K562 (cell line): Measurements from ENCODE around the gene MPIG6B. TPM values are rescaled to one million over a fixed set of nuclear protein-coding genes. Genes with fewer than 3 reads are reported as not detected.

Source experiments
- CBFB ChIP-seq: sonication (generic); formaldehyde crosslinking; IDR thresholded peaks from 2 replicates; pipeline ENCODE4 v1.4.0; 2020; ENCODE audit warnings: mild to moderate bottlenecking, missing genetic modification reagents
- CXXC5 ChIP-seq: fragments of 250-450 bp; sonication (Bioruptor Pico); IDR thresholded peaks from 2 replicates; pipeline ENCODE4 v1.8.0; 2022; ENCODE audit warnings: inconsistent platforms, mild to moderate bottlenecking, moderate library complexity
- ETS1 ChIP-seq: conservative IDR thresholded peaks from 2 replicates; pipeline ENCODE4 v1.6.1; 2011; ENCODE audit warnings: low read depth, mild to moderate bottlenecking, low read length; ENCODE audit not compliant: control insufficient read depth
- FOXM1 ChIP-seq, 2 experiments: fragments of 450-650 bp in 1 of 2; sonication (generic) in 1 of 2; formaldehyde crosslinking in 1 of 2; IDR thresholded peaks; 2 replicates each; pipeline versions ENCODE4 v1.6.1 to v1.9.0; 2017 to 2022; ENCODE audit warnings: low read depth in 2 of 2, mild to moderate bottlenecking in 2 of 2, missing genetic modification reagents in 1 of 2, moderate library complexity in 1 of 2
- JUN ChIP-seq, 2 experiments: sonication (generic) in 1 of 2; formaldehyde crosslinking in 1 of 2; IDR thresholded peaks; 2 replicates each; pipeline versions ENCODE4 v1.6.1 to v1.8.0; 2012 to 2022; ENCODE audit warnings: borderline replicate concordance in 2 of 2, mild to moderate bottlenecking in 2 of 2, improper control_type of control experiment in 1 of 2, low read depth in 1 of 2, low read length in 1 of 2, missing genetic modification reagents in 1 of 2
- KDM5B ChIP-seq: fragments of 200-600 bp; sonication (generic); IDR thresholded peaks from 2 replicates; pipeline ENCODE4 v1.6.1; 2012; ENCODE audit warnings: low read depth, mild to moderate bottlenecking, moderate library complexity, low read length, control low read depth, inconsistent platforms; ENCODE audit not compliant: insufficient replicate concordance
- KLF16 ChIP-seq: IDR thresholded peaks from 2 replicates; pipeline ENCODE4 v1.6.1; 2016; ENCODE audit warnings: antibody characterized with exemption
- MBD2 ChIP-seq: sonication (generic); IDR thresholded peaks from 2 replicates; pipeline ENCODE4 v1.6.1; 2016; ENCODE audit warnings: low read depth, borderline replicate concordance
- NR2C2 ChIP-seq, 2 experiments: fragments of 200-800 bp in 1 of 2; sonication (Bioruptor generic) in 1 of 2; sonication (generic) in 1 of 2; formaldehyde crosslinking in 1 of 2; IDR thresholded peaks; 2 replicates each; pipeline versions ENCODE4 v1.6.1 to v1.8.0; 2016 to 2022; ENCODE audit warnings: mild to moderate bottlenecking in 1 of 2, missing compliant biosample characterization in 1 of 2, missing genetic modification characterization in 1 of 2, missing genetic modification reagents in 1 of 2
- PCBP1 ChIP-seq: fragments of 200-400 bp; formaldehyde crosslinking; IDR thresholded peaks from 2 replicates; pipeline ENCODE4 v1.6.1; 2018; ENCODE audit warnings: mild to moderate bottlenecking, low read depth, low read length; ENCODE audit not compliant: poor library complexity, severe bottlenecking
- PCBP2 ChIP-seq: fragments of 200-400 bp; formaldehyde crosslinking; IDR thresholded peaks from 2 replicates; pipeline ENCODE4 v1.6.1; 2018; ENCODE audit warnings: low read length, low read depth, mild to moderate bottlenecking, moderate library complexity; ENCODE audit not compliant: poor library complexity, severe bottlenecking
- SAP30 ChIP-seq: fragments of 200-600 bp; sonication (generic); IDR thresholded peaks from 2 replicates; pipeline ENCODE4 v1.6.1; 2012; ENCODE audit warnings: borderline replicate concordance, low read depth, mild to moderate bottlenecking, moderate library complexity, low read length, control low read depth, inconsistent platforms; ENCODE audit not compliant: insufficient read depth, poor library complexity, severe bottlenecking
- SMARCA5 ChIP-seq: fragments of 450-650 bp; IDR thresholded peaks from 2 replicates; pipeline ENCODE4 v1.6.1; 2016
- SRF ChIP-seq, 2 experiments: fragments of 250-450, 450-650 bp in 1 of 2; sonication (Bioruptor Pico) in 1 of 2; sonication (generic) in 1 of 2; formaldehyde crosslinking; IDR thresholded peaks; 2 replicates each; pipeline versions ENCODE4 v1.5.0 to v1.5.1; 2020 to 2022; ENCODE audit warnings: mild to moderate bottlenecking in 1 of 2, missing genetic modification reagents in 1 of 2
- TFAM ChIP-seq: fragments of 250-450 bp; sonication (Bioruptor Pico); conservative IDR thresholded peaks from 2 replicates; pipeline ENCODE4 v1.5.0; 2021; ENCODE audit warnings: mild to moderate bottlenecking, moderate library complexity
- YY1 ChIP-seq, 3 experiments: IDR thresholded peaks; 2 replicates each; pipeline ENCODE4 v1.6.1; 2011; ENCODE audit warnings: low read length in 2 of 3, mild to moderate bottlenecking in 2 of 3, moderate library complexity in 2 of 3, borderline replicate concordance in 1 of 3, control low read depth in 1 of 3, low read depth in 1 of 3; ENCODE audit not compliant: insufficient read depth in 3 of 3, insufficient replicate concordance in 2 of 3, control insufficient read depth in 1 of 3, insufficient read length in 1 of 3; ENCODE audit errors: extremely low read depth in 1 of 3
- ZFP36 ChIP-seq: fragments of 150-350 bp; IDR thresholded peaks from 2 replicates; pipeline ENCODE4 v1.6.1; 2018; ENCODE audit warnings: low read length, low read depth; ENCODE audit not compliant: partially characterized antibody
- ZKSCAN1 ChIP-seq: fragments of 150-350 bp; IDR thresholded peaks from 2 replicates; pipeline ENCODE4 v1.6.1; 2016; ENCODE audit warnings: low read depth, low read length
- polyA plus RNA-seq, 8 experiments: library from polyadenylated mRNA; depleted of rRNA in 4 of 8; stranded (reverse) in 5 of 8; unstranded in 3 of 8; fragments of >200 nt; fragmentation: Nextera tagmentation in 2 of 8; fragmentation: Illumina TruSeq in 1 of 8; extraction: Ambion mirVana in 2 of 8; extraction: Trizol in 1 of 8; gene quantifications; 2 replicates each; pipeline versions ENCODE4 v1.2.1 to v1.2.3, GENCODE V29; 2011 to 2014; ENCODE audit warnings: inconsistent platforms in 1 of 8, missing spikeins in 1 of 8
- total RNA-seq, 7 experiments: library from RNA; depleted of rRNA in 6 of 7; stranded (reverse); fragments of >200 nt in 6 of 7; fragmentation: Illumina TruSeq in 2 of 7; extraction: Trizol in 2 of 7; gene quantifications; 2 replicates each; pipeline versions ENCODE4 v1.2.1 to v1.2.3, GENCODE V29; 2011 to 2021; ENCODE audit warnings: low replicate concordance in 1 of 7
- TF ChIP-seq, protein P1 (sequence below): fragments of 250-450 bp; sonication (Bioruptor Pico); IDR thresholded peaks from 2 replicates; pipeline ENCODE4 v1.4.0; 2020; ENCODE audit warnings: mild to moderate bottlenecking, moderate library complexity
- TF ChIP-seq, protein P2 (sequence below): fragments of 450-650 bp; IDR thresholded peaks from 2 replicates; pipeline ENCODE4 v1.6.1; 2016; ENCODE audit warnings: borderline replicate concordance

The MPIG6B gene
- total and polyA plus RNA-seq, 9 of the 15 experiments (the other 6 are each of a cell fraction or from before 2014, with no cell fraction given) = 0.11 to 1.2 (median 0.28) TPM; not detected in 1

DNA sequence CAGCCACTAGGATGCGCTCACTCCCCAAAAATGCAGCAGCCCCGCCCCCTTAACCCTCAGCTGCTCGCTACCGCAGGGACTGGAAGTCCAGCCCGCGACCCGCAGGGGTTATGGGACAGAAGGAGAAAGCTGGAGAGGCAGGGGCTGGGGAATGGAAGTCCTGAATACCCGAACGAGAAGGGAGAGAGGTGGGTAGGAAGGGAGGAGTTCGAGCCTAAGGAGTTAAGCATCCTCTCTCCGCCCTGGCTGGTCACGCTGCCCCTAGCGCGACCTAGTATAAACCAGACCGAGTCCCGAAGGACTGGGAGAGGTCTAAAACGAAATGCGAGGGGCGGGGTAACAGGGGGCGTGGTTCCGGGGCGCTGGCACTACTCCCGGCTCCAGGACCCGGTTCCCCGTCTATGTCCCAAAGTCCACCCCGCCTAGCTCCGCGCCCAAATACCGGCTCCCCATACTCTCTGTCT is 6.4 kb downstream of the MPIG6B start (continued):
- TF ChIP-seq KDM5B (peak; percentile 91), CBFB (CRISPR knock-in tag) (peak; percentile 85), NR2C2 (CRISPR knock-in tag; IDR thresholded peaks at IDR 0.05) (peak; percentile 47; the same call in 1 of the 2 replicates), NR2C2 (tag; IDR thresholded peaks at IDR 0.05) (no peak), YY1 (IDR thresholded peaks at IDR 0.05; ENCODE audit: borderline replicate concordance in 1 of 3, control insufficient read depth in 1 of 3, extremely low read depth in 1 of 3, insufficient read depth in 3 of 3, insufficient read length in 1 of 3, insufficient replicate concordance in 2 of 3, low read depth in 1 of 3, low read length in 2 of 3) (peak in 1 of 3 experiments; percentile 34), TFAM (no peak), FOXM1 (IDR thresholded peaks at IDR 0.05; ENCODE audit: low read depth) (no peak), FOXM1 (CRISPR knock-in tag; IDR thresholded peaks at IDR 0.05; ENCODE audit: low read depth) (0 out of 2 replicates have a peak, but pooled peaks have one; percentile 57), ETS1 (0 out of 2 replicates have a peak, but pooled peaks have one; percentile 28), CXXC5 (CRISPR knock-in tag) (peak; percentile 54; the same call in 1 of the 2 replicates), SRF (CRISPR knock-in tag; IDR thresholded peaks at IDR 0.05) (peak; percentile 57 to 60; a peak in 2 of 4 replicates), ZKSCAN1 (0 out of 2 replicates have a peak, but pooled peaks have one; percentile 17), PCBP2 (no peak), MBD2 (no peak), PCBP1 (peak; percentile 77), SAP30 (peak; percentile 93), JUN (IDR thresholded peaks at IDR 0.05; ENCODE audit: borderline replicate concordance, low read depth, low read length) (peak; percentile 26; the same call in 1 of the 2 replicates), JUN (CRISPR knock-in tag; IDR thresholded peaks at IDR 0.05; ENCODE audit: borderline replicate concordance) (0 out of 2 replicates have a peak, but pooled peaks have one; percentile 88), ZFP36 (peak; percentile 1), KLF16 (no peak), SMARCA5 (peak; percentile 75)
- TF ChIP-seq, protein P1, sequence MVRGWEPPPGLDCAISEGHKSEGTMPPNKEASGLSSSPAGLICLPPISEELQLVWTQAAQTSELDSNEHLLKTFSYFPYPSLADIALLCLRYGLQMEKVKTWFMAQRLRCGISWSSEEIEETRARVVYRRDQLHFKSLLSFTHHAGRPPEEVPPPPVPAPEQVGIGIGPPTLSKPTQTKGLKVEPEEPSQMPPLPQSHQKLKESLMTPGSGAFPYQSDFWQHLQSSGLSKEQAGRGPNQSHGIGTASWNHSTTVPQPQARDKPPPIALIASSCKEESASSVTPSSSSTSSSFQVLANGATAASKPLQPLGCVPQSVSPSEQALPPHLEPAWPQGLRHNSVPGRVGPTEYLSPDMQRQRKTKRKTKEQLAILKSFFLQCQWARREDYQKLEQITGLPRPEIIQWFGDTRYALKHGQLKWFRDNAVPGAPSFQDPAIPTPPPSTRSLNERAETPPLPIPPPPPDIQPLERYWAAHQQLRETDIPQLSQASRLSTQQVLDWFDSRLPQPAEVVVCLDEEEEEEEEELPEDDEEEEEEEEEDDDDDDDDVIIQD (CRISPR knock-in tag) = no peak
- TF ChIP-seq, protein P2, sequence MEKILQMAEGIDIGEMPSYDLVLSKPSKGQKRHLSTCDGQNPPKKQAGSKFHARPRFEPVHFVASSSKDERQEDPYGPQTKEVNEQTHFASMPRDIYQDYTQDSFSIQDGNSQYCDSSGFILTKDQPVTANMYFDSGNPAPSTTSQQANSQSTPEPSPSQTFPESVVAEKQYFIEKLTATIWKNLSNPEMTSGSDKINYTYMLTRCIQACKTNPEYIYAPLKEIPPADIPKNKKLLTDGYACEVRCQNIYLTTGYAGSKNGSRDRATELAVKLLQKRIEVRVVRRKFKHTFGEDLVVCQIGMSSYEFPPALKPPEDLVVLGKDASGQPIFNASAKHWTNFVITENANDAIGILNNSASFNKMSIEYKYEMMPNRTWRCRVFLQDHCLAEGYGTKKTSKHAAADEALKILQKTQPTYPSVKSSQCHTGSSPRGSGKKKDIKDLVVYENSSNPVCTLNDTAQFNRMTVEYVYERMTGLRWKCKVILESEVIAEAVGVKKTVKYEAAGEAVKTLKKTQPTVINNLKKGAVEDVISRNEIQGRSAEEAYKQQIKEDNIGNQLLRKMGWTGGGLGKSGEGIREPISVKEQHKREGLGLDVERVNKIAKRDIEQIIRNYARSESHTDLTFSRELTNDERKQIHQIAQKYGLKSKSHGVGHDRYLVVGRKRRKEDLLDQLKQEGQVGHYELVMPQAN = peak; percentile 97
